Measurements from ENCODE around the gene HOXA13.
A peak's percentile ranks its signal among the peaks of the same experiment; 100 is the strongest.

The HOXA13 gene

GRCh38 chr7:27180431-27181420, 19.2 kb downstream of the HOXA13 start:
- peaks cover 99% of the 10 kb centered on the region for H3K27me3 Mint-ChIP-seq
- peaks cover 4% of the 10 kb centered on the region for H3K36me3 Mint-ChIP-seq
- H3K9me3 Mint-ChIP-seq = no peaks in the 10 kb centered on the region
- CTCF ChIA-PET = interaction anchor here (0.7 to 2.4 kb wide), 7 partner anchors 10 to 58 kb away, joined by 3 to 12 read pairs (median 4); no protein-coding TSS in a partner anchor
- no peak overlapping the region for H3K4me3 Mint-ChIP-seq
- H3K4me1 Mint-ChIP-seq = peaks cover 17% of the 10 kb centered on the region
- no peak for DNase-seq
- H3K27ac Mint-ChIP-seq = no peak overlapping the region

GRCh38 chr7:27179503-27180430, 20.1 kb downstream of the HOXA13 start:
- CTCF ChIA-PET = interaction anchor here (0.7 to 2.4 kb wide), 10 partner anchors 10 to 58 kb away, joined by 3 to 12 read pairs (median 4); no protein-coding TSS in a partner anchor
- Mint-ChIP-seq H3K36me3 (peaks cover 2% of the 10 kb centered on the region), H3K27me3 (peaks cover 99% of the 10 kb centered on the region), H3K4me1 (peaks cover 8% of the 10 kb centered on the region), H3K27ac (peak overlapping the region; percentile 65), H3K4me3 (no peak overlapping the region), H3K9me3 (no peaks in the 10 kb centered on the region)
- DNase-seq = peak; percentile 62

GRCh38 chr7:27179030-27179429, 20.9 kb downstream of the HOXA13 start:
- no peak overlapping the region for H3K4me3 Mint-ChIP-seq
- peaks cover 2% of the 10 kb centered on the region for H3K36me3 Mint-ChIP-seq
- CTCF ChIA-PET = interaction anchor here (0.6 to 2.4 kb wide), 9 partner anchors 11 to 711 kb away, joined by 3 to 12 read pairs (median 4); no protein-coding TSS in a partner anchor
- peak; percentile 9 for DNase-seq
- peaks cover 99% of the 10 kb centered on the region for H3K27me3 Mint-ChIP-seq
- H3K27ac Mint-ChIP-seq = peak overlapping the region; percentile 65
- no peaks in the 10 kb centered on the region for H3K9me3 Mint-ChIP-seq
- H3K4me1 Mint-ChIP-seq = peaks cover 8% of the 10 kb centered on the region

GRCh38 chr7:27178366-27178765, 21.5 kb downstream of the HOXA13 start:
- Mint-ChIP-seq H3K4me1 (peaks cover 8% of the 10 kb centered on the region), H3K9me3 (no peaks in the 10 kb centered on the region), H3K4me3 (no peak overlapping the region), H3K36me3 (peaks cover 2% of the 10 kb centered on the region), H3K27ac (no peak overlapping the region), H3K27me3 (peaks cover 98% of the 10 kb centered on the region)
- DNase-seq = no peak
- CTCF ChIA-PET = interaction anchor here (1.5 to 2.4 kb wide), 5 partner anchors 12 to 33 kb away, joined by 3 to 12 read pairs (median 6); no protein-coding TSS in a partner anchor

DNA sequence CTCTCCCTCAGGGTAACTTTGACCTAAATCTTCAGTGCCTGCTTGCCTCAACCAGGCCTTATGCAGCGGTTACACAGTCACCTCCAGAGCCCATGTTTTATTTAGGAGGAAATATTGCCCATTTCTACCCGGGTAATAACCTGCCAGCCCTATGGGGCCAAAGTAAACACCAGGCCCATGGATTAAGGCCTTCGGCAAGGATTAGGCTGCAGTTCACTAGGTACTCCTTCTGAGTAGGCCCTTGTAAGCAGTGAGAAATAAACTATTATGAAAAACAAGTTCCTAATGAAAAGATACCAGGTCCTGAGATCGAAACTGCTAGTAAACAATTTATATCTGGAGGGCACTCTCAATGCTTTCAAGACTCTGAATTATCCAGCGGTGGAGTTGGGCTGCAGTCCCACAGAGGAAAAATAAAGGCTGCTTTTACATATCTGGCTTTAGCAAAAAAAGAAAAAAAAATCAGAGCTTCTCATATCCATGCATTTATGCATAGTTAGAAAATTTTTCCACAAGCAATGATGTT, 22.0 kb downstream of the HOXA13 start:
- Mint-ChIP-seq H3K4me3 (no peak overlapping the region), H3K27ac (no peak overlapping the region), H3K4me1 (peaks cover 8% of the 10 kb centered on the region), H3K27me3 (peaks cover 98% of the 10 kb centered on the region), H3K36me3 (peaks cover 3% of the 10 kb centered on the region), H3K9me3 (no peaks in the 10 kb centered on the region)
- DNase-seq = no peak
- CTCF ChIA-PET = interaction anchor here (1.6 to 2.4 kb wide), 4 partner anchors 12 to 18 kb away, joined by 6 to 12 read pairs (median 8); no protein-coding TSS in a partner anchor

DNA sequence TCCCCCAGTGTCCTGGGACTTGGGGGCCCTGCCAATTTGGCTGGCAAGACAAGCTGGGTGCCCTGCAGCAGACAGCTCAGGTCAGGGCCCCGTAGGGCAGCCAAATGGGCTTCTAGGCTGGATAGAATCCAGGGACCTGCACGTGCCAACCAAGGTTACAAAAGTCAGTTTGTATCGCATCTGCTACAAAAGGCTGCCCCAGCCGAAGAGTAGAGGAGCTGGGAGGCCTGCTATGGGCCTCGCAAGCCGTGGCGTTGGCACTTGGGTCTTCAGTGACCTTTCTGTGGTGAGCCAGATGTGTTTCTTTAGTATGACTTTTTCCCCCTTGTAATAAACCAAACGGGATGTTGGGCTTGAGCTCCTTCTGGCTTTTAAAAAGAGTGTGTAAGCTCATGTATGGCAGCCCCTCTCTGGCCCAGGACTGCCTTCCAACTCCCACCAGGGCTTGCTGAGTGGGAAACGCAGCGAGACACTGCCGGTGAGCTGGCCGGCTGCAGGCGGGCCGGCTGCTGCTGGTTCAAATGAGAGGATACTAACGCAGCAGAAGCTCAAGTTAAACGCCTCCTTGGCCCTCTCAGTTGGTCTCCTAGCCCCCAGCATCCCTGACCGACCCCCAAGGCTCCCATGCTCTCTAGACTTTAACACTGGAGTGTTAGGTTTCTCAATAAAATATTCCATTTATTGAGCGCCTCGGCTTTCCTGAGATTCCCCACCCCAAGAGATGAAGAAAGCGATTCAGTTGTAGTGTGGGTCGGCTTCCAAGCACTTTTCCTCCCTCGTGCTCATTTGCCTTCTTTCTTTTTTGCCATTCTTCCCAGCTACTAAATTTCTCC, 22.7 kb downstream of the HOXA13 start:
- H3K4me3 Mint-ChIP-seq = no peak overlapping the region
- peak; percentile 7 for DNase-seq
- peaks cover 98% of the 10 kb centered on the region for H3K27me3 Mint-ChIP-seq
- CTCF ChIA-PET = interaction anchor here (1.4 to 2.2 kb wide), 2 partner anchors 16 to 19 kb away, joined by 3 to 8 read pairs; no protein-coding TSS in a partner anchor
- peaks cover 5% of the 10 kb centered on the region for H3K36me3 Mint-ChIP-seq
- no peaks in the 10 kb centered on the region for H3K9me3 Mint-ChIP-seq
- no peak overlapping the region for H3K27ac Mint-ChIP-seq
- H3K4me1 Mint-ChIP-seq = peaks cover 8% of the 10 kb centered on the region

DNA sequence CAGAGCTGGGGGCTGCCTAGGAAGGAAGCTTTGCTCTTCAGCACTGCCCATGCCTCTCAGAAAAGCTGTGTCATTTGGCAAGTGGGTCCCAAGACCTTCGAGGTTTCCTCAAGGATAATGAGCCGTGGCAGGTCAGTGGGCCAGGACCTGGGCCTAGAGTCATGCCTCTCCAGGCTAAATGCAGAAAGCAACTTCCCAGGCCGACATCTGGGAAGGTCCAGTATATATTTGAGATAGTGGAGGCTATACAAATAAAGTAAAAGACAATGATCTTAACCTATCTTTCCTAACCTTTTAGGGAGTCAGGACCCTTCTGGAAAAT, 23.4 kb downstream of the HOXA13 start:
- Mint-ChIP-seq H3K4me1 (peaks cover 11% of the 10 kb centered on the region), H3K27me3 (peaks cover 98% of the 10 kb centered on the region), H3K36me3 (peaks cover 8% of the 10 kb centered on the region), H3K4me3 (no peak overlapping the region), H3K9me3 (no peaks in the 10 kb centered on the region), H3K27ac (no peak overlapping the region)
- no peak for DNase-seq
- CTCF ChIA-PET = interaction anchor here (1.4 to 2.2 kb wide), 2 partner anchors 15 to 20 kb away, joined by 3 to 8 read pairs; no protein-coding TSS in a partner anchor

GRCh38 chr7:27175626-27176523, 24.0 kb downstream of the HOXA13 start:
- Mint-ChIP-seq H3K36me3 (peaks cover 8% of the 10 kb centered on the region), H3K4me1 (peaks cover 12% of the 10 kb centered on the region), H3K9me3 (no peaks in the 10 kb centered on the region), H3K27ac (no peak overlapping the region), H3K27me3 (peaks cover 98% of the 10 kb centered on the region), H3K4me3 (no peak overlapping the region)
- DNase-seq = peak; percentile 10
- CTCF ChIA-PET = interaction anchor here (1.4 to 2.2 kb wide), 2 partner anchors 14 to 20 kb away, joined by 3 to 8 read pairs; no protein-coding TSS in a partner anchor

DNA sequence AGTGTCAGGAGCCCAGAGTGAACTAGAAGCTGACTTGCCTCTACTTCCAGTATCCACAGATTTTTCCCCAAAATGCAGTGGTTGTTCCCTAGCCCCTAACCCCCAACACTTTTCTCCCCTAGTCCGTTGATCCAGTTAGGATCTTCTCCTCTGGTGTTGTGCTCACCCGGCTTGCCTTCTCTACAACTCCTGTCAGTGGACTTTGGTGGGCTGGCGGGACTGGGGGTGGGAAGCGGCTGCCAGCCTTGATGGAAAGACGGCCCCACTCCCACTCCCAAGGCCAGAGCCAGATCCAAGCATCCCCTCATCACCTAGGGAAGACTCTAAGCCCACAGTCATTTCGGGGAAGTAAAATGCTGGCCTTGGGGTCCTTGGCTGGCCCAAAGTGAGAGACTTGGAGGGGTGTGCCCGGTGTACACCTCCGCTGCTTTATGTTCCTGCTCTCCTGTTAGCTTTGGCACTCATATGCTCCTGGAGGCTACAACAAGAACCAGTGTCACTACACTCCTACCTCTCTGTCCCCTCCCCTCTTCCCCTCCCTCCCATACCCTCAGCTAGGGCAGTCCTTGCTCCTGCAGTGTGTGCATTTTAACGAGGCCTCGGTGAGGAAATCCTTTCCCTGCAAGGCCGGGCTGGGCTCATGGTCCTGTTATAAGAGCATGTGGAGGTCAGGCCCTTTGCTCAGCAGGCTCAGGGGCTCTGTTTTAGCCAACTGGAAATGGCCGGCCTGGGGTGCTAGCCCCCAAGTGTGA, 24.8 kb downstream of the HOXA13 start:
- H3K9me3 Mint-ChIP-seq = no peaks in the 10 kb centered on the region
- DNase-seq = peak; percentile 8
- H3K4me3 Mint-ChIP-seq = no peak overlapping the region
- peak overlapping the region; percentile 83 for H3K27ac Mint-ChIP-seq
- H3K27me3 Mint-ChIP-seq = peaks cover 97% of the 10 kb centered on the region
- CTCF ChIA-PET = no interaction called here
- H3K36me3 Mint-ChIP-seq = peaks cover 8% of the 10 kb centered on the region
- peaks cover 10% of the 10 kb centered on the region for H3K4me1 Mint-ChIP-seq

GRCh38 chr7:27173956-27174873, 25.7 kb downstream of the HOXA13 start, which contains the start of gene HOXA10:
Gene HOXA10 (minus strand): TSS chr7:27174320. CDS start chr7:27174306, 14 bp downstream.
- CTCF ChIA-PET = no interaction called here
- peaks cover 6% of the 10 kb centered on the region for H3K4me1 Mint-ChIP-seq
- peak; percentile 14 for DNase-seq
- no peak within 1 kb of the TSS for H3K4me3 Mint-ChIP-seq
- H3K27ac Mint-ChIP-seq = peak within 1 kb of the TSS; percentile 83
- peaks cover 97% of the 10 kb centered on the region for H3K27me3 Mint-ChIP-seq
- no peaks in the 10 kb centered on the region for H3K9me3 Mint-ChIP-seq
- peaks cover 8% of the 10 kb centered on the region for H3K36me3 Mint-ChIP-seq

DNA sequence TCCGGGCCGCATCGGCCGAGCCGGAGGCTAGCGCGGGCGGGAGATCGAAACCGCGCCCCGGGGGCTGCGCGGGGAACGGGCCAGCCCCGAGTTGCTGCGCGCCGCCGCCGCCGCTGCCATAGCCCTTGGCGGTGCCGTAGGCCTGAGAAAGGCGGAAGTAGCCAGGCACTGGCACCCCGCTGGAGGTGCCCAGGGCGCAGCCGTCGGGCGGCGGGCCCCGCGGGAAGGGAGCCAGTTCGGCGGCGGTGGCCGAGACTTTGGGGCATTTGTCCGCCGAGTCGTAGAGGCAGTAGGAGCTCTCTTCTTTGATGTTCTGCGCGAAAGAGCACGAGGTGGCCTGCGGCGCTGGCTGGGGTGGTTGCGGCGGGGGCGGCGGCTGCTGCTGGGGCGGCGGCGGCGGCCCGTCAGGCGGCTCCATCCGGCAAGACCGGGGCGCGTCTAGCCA, 26.4 kb downstream of the HOXA13 start:
- CTCF ChIA-PET = no interaction called here
- Mint-ChIP-seq H3K4me1 (peaks cover 10% of the 10 kb centered on the region), H3K27ac (no peak overlapping the region), H3K9me3 (no peaks in the 10 kb centered on the region), H3K27me3 (peaks cover 98% of the 10 kb centered on the region), H3K36me3 (peaks cover 8% of the 10 kb centered on the region), H3K4me3 (no peak overlapping the region)
- peak; percentile 21 for DNase-seq
